Measurements from ENCODE around the gene LHFPL3.
"Not testable (repeated sequence)": the region's sequence is repeated elsewhere in the genome, so short reads cannot be mapped to it uniquely, and the experiment has no call there.

The LHFPL3 gene

GRCh38 chr7:104627516-104627915, 299.1 kb downstream of the LHFPL3 start:
- DNase-seq = no peak

- no peak for DNase-seq
These were observed 299.6 kb downstream of the LHFPL3 start for GRCh38 chr7:104628017-104628416.

- DNase-seq = no peak
These were observed 301.0 kb downstream of the LHFPL3 start for GRCh38 chr7:104629408-104629807.

GRCh38 chr7:104640506-104640905, 312.1 kb downstream of the LHFPL3 start:
- no peak for DNase-seq

- no peak for DNase-seq
These were observed 314.2 kb downstream of the LHFPL3 start for GRCh38 chr7:104642560-104642959.

GRCh38 chr7:104643587-104644217, 315.3 kb downstream of the LHFPL3 start:
- no peak for DNase-seq

- DNase-seq = peak; percentile 78
These were observed 322.7 kb downstream of the LHFPL3 start for GRCh38 chr7:104650991-104651640.

GRCh38 chr7:104652434-104652833, 324.0 kb downstream of the LHFPL3 start:
- DNase-seq = no peak

GRCh38 chr7:104652865-104653264, 324.5 kb downstream of the LHFPL3 start:
- no peak for DNase-seq

- DNase-seq = no peak
These were observed 325.5 kb downstream of the LHFPL3 start for GRCh38 chr7:104653825-104654401.

- DNase-seq = no peak
These were observed 327.2 kb downstream of the LHFPL3 start for GRCh38 chr7:104655592-104655991.

- no peak for DNase-seq
These were observed 328.1 kb downstream of the LHFPL3 start for GRCh38 chr7:104656467-104656866.

GRCh38 chr7:104657134-104657533, 328.7 kb downstream of the LHFPL3 start:
- no peak for DNase-seq

GRCh38 chr7:104661575-104661974, 333.2 kb downstream of the LHFPL3 start:
- DNase-seq = no peak

- DNase-seq = no peak
These were observed 336.2 kb downstream of the LHFPL3 start for GRCh38 chr7:104664648-104665047.

GRCh38 chr7:104677587-104677986, 349.2 kb downstream of the LHFPL3 start:
- DNase-seq = no peak

- no peak for DNase-seq
These were observed 350.7 kb downstream of the LHFPL3 start for GRCh38 chr7:104679085-104679484.

- DNase-seq = no peak
These were observed 357.9 kb downstream of the LHFPL3 start for GRCh38 chr7:104686286-104686685.

- DNase-seq = no peak
These were observed 366.3 kb downstream of the LHFPL3 start for GRCh38 chr7:104694710-104695109.

GRCh38 chr7:104695563-104695962, 367.2 kb downstream of the LHFPL3 start:
- DNase-seq = no peak

- DNase-seq = no peak
These were observed 371.9 kb downstream of the LHFPL3 start for GRCh38 chr7:104700336-104700735.

- DNase-seq = not testable (repeated sequence)
These were observed 392.6 kb downstream of the LHFPL3 start for GRCh38 chr7:104721027-104721426.

- DNase-seq = no peak
These were observed 394.6 kb downstream of the LHFPL3 start for GRCh38 chr7:104723001-104723400.

GRCh38 chr7:104758504-104758903, 430.1 kb downstream of the LHFPL3 start:
- DNase-seq = no peak

- DNase-seq = no peak
These were observed 433.5 kb downstream of the LHFPL3 start for GRCh38 chr7:104761892-104762291.

All from DMS79 (cell line).